ENCODE data around the gene TRIM54. TPM values are rescaled to one million over a fixed set of nuclear protein-coding genes. Genes with fewer than 3 reads are reported as not detected.
A peak's percentile ranks its signal among the peaks of the same experiment; 100 is the strongest.
"Not testable (repeated sequence)": the region's sequence is repeated elsewhere in the genome, so short reads cannot be mapped to it uniquely, and the experiment has no call there.

Gene TRIM54
- total RNA-seq, 2 donors from 2014 or later = 0.36 TPM; not detected in 1

DNA sequence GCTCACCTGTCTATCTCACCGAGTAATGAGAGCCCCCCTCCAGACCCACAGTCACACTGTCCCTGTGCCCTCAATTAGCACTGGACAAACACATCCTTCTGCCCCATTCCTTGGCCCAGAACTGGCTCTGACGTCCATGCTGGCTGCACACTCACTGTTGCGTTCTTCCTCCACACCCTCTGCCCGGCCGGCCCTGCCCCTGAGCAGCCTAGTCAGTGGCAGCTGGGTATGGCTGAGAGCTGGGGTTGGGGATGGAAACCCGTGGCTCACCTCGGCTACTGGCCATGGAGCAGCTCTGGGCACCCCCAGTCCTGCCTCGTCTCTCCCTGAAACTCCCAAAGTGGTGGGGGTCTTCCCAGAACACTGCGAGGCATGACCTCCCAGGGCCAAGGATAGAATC lies 32.5 kb downstream of the TRIM54 start:
- H3K27me3 Mint-ChIP-seq (ENCODE audit: low read depth) = no peaks in the 10 kb centered on the region
- ATAC-seq (replicated peaks in 1 of 2) = no peak
- H3K27ac Mint-ChIP-seq = no peak overlapping the region
- no peaks in the 10 kb centered on the region for H3K9me3 Mint-ChIP-seq
- DNase-seq = no peak
- H3K36me3 Mint-ChIP-seq (ENCODE audit: insufficient read depth in 2 of 2) = peaks cover 2 to 3% of the 10 kb centered on the region in 2 donors
- no peaks in the 10 kb centered on the region for H3K4me1 Mint-ChIP-seq (ENCODE audit: low read depth)
- no peak overlapping the region for H3K4me3 Mint-ChIP-seq

DNA sequence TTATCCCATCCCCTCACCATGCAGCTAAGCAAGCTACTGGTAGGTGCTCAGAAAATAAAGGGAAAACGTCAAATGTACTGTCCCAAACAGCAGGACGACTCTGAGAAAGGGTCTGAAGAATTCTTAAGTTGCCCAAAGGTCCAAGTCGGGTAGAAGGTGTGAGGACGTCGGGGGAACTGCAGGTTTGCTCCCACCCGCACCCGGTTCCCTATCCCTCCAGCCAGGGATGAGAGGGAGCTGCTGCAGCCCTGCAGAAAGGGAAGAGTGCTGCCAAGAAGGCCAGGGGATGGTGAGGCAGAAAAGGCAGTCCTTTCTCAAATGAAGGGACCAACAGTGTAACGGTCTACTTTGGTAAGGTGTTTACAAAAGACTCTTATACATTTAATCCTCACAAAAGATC lies 32.9 kb downstream of the TRIM54 start:
- Mint-ChIP-seq H3K36me3 (ENCODE audit: insufficient read depth in 2 of 2) (peaks cover 0 to 1% of the 10 kb centered on the region in 2 donors), H3K27me3 (ENCODE audit: low read depth) (no peaks in the 10 kb centered on the region), H3K9me3 (no peaks in the 10 kb centered on the region), H3K27ac (no peak overlapping the region), H3K4me1 (ENCODE audit: low read depth) (no peaks in the 10 kb centered on the region), H3K4me3 (no peak overlapping the region)
- DNase-seq = no peak
- no peak for ATAC-seq (replicated peaks in 1 of 2)

DNA sequence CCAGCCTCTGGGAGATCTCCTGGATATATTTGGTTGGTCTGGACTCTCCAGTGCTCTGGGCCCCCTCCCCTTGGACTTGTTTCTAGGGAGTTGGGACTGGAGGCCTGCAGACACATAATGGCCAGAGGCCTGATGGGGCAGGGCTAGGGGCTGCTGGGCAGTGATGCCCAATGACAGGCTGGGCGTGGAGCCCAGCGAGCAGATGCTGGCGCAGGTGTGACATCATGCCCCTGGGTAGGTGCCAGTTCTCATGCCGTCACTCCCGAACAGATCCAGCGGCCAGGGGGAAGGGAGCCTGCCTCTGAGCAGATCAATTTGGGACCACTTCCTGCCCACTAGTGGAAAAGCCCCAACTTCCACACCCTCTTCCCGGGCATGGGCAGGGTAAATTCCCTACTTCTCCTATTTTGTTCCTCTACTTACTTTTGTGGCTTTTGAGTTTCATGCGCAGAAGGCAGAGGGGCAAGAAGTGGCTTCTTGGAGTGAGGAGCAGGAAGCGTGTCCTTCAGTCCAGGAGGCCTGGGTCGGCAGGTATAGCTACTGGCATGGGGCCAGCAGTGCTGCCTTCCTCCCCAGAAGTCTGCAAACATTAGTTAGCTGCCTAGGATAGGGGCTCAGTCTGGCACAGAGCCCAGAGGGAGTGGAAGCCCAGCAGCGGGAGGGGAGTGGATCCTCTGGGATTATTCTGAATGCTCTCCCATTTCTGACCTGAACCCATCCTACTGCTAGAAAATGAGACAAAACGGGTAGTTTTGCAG lies 34.6 kb downstream of the TRIM54 start:
- Mint-ChIP-seq H3K36me3 (ENCODE audit: insufficient read depth in 2 of 2) (peaks cover 0 to 1% of the 10 kb centered on the region in 2 donors), H3K27me3 (ENCODE audit: low read depth) (no peaks in the 10 kb centered on the region), H3K27ac (no peak overlapping the region), H3K9me3 (no peaks in the 10 kb centered on the region), H3K4me1 (ENCODE audit: low read depth) (peaks cover 9% of the 10 kb centered on the region), H3K4me3 (no peak overlapping the region)
- DNase-seq = no peak
- ATAC-seq (replicated peaks in 1 of 2) = no peak

DNA sequence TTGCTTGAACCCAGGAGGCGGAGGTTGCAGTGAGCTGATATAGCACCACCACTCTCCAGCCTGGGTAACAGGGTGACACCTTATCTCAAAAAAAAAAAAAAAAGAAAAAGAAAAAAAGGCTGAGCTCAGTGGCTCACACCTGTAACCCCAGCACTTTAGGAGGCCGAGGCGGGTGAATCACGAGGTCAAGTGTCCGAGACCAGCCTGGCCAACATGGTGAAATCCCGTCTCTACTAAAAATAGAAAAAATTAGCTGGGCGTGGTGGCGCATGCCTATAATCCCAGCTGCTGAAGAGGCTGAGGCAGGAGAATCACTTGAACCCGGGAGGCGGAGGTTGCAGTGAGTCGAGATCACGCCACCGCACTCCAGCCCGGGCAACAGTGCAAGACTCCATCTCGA lies 37.6 kb downstream of the TRIM54 start:
- not testable (repeated sequence) for DNase-seq; H3K4me3 Mint-ChIP-seq; H3K27ac Mint-ChIP-seq; ATAC-seq (replicated peaks in 1 of 2); H3K36me3 Mint-ChIP-seq (ENCODE audit: insufficient read depth in 2 of 2); H3K27me3 Mint-ChIP-seq (ENCODE audit: low read depth); H3K9me3 Mint-ChIP-seq
- peaks cover 23% of the 10 kb centered on the region for H3K4me1 Mint-ChIP-seq (ENCODE audit: low read depth)

DNA sequence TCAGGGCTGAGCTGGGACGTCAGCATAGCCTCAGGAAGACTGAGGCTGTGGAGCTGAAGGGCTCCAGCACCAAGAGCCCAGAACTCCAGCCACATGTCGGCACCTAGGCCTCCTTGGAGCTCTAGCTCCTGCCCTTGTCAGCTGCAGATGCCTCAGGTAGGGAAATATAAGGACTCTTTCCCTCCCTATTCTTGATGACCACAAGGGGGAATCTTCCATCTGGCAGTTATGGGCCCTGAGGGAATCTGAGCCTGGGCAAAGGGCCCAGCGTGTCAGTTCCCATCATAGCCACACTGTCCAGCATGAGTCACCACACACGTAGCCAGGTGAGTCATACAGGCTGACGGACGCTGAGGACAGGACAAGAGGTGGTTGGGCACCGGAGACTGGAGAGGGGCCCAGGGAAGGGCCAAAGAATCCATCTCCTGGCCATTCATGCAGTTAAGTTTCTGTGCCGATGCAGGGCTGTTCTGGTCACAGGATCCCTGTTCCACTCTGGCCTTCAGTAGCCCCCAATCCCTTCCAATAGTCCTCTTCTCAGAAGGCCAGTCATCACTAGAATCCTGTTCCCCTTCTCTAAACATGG lies 38.8 kb downstream of the TRIM54 start:
- ATAC-seq (replicated peaks in 1 of 2) (no peak), DNase-seq (peak in 1 of 2 donors; percentile 12)
- Mint-ChIP-seq H3K36me3 (ENCODE audit: insufficient read depth in 2 of 2) (peaks cover 3 to 10% of the 10 kb centered on the region in 2 donors), H3K27me3 (ENCODE audit: low read depth) (no peaks in the 10 kb centered on the region), H3K4me3 (peak overlapping the region; percentile 95 to 99), H3K27ac (no peak overlapping the region), H3K9me3 (no peaks in the 10 kb centered on the region), H3K4me1 (ENCODE audit: low read depth) (peaks cover 23% of the 10 kb centered on the region)

DNA sequence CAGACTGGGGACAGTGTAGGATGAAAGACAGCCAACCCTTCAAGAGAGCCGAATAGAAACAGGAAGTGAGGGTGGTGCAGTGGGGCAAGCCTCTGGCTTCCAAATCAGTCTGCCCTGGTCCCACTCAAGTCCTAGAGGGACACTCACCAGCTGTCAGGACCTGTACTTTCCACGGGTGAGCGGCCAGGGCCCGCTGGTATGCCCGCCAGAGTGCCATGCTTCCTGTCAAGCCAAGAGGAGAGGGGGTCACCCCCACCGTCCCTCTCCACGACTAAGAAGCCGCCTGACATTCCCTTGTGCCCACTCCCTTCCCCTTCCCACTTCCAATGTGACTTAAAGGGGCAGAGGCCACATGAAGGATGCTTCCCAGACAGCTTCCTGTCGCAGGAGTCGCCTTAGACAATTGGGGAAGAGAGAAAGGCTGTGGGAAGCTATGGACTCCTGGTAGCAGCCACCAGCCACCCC lies 40.1 kb downstream of the TRIM54 start:
- H3K27me3 Mint-ChIP-seq (ENCODE audit: low read depth) = no peaks in the 10 kb centered on the region
- peak overlapping the region; percentile 97 for H3K27ac Mint-ChIP-seq
- ATAC-seq (replicated peaks in 1 of 2) (peak; percentile 10 to 27), DNase-seq (peak; percentile 16 to 29)
- peak overlapping the region; percentile 95 to 99 for H3K4me3 Mint-ChIP-seq
- peaks cover 23% of the 10 kb centered on the region for H3K4me1 Mint-ChIP-seq (ENCODE audit: low read depth)
- peaks cover 8 to 19% of the 10 kb centered on the region in 2 donors for H3K36me3 Mint-ChIP-seq (ENCODE audit: insufficient read depth in 2 of 2)
- H3K9me3 Mint-ChIP-seq = no peaks in the 10 kb centered on the region

DNA sequence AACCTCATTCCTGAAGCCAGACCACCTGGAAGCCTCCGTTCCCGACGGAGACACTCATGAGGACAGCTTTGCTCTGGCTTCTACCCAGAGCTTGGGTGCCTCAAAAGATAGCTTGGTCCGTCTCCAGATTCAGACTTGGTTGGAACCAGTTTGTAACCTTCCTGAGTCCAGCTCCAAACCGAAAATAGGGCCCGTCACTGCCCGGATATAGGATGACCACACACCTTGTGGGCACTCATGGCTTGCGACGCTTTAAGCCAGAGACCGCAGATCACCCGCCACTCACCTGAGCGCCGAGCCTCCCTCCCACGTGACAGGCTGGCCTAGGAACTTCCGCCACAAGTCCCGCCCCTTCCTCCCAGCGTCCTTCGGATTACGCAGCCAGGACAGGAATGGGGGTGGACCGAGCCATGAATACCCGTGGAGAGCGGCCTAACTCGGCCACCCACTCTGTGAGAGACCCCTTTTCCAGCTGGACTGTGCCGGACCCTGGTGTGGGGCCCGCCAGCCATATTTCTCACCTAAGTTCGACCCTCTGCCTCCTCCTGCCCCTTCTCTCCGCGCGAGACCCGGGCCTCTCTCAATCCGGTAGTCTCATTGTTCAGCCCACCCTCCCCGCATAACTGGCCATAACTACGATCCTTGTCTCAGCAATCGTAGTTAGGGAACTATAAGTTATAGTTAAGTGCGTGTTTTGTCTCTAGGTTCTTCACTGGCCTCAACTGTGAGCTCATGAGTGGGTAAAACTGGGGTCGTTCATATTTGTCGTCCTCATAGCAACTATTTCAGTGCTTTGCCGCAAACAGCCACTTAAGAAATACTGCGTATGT lies 40.8 kb downstream of the TRIM54 start, which contains the start of gene MPV17:
MPV17 (minus strand) TSS at position 332 of the 830 bp plus-strand sequence. CDS start 580 bp downstream, outside the sequence.
- ATAC-seq (replicated peaks in 1 of 2) (peak; percentile 99), DNase-seq (peak; percentile 90 to 92)
- H3K27me3 Mint-ChIP-seq (ENCODE audit: low read depth) = no peaks in the 10 kb centered on the region
- H3K36me3 Mint-ChIP-seq (ENCODE audit: insufficient read depth in 2 of 2) = peaks cover 10 to 19% of the 10 kb centered on the region in 2 donors
- peak within 1 kb of the TSS; percentile 97 for H3K27ac Mint-ChIP-seq
- peaks cover 23% of the 10 kb centered on the region for H3K4me1 Mint-ChIP-seq (ENCODE audit: low read depth)
- H3K9me3 Mint-ChIP-seq = no peaks in the 10 kb centered on the region
- peak within 1 kb of the TSS; percentile 95 to 99 for H3K4me3 Mint-ChIP-seq

DNA sequence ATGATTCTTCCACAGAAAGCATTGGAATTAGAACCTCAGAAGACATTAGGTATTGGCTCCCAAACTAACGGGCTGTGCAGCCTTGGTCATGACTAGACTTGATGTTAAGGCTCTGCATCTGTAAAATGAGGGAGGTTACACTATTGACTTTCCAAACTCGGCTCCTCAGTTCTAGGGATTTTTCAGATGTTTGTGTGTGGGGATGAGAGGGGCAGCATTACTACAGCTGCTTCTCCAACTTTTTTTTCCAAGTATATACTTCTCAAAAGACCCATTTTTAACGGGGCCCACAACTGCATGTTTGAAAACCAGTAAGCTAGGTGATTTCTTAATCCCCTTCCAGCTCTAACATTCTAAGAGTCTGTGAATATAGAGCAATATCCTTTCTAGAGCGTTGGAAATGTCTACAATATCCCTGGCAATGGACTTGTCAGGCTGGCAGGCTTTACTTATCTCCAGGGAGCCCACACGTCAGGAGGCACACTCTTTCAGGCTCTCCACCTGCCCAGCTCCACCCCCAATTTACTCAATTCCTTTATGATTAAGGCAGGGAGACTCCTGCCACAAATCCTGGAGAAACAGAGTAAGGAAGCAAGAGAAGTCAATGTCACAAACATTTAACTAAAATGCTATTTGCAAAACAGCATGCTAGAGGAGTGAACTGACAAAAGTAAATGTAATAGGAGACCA lies 41.5 kb downstream of the TRIM54 start:
- DNase-seq (no peak), ATAC-seq (replicated peaks in 1 of 2) (no peak)
- Mint-ChIP-seq H3K9me3 (no peaks in the 10 kb centered on the region), H3K4me3 (peak overlapping the region; percentile 95 to 99), H3K27ac (peak overlapping the region; percentile 97), H3K4me1 (ENCODE audit: low read depth) (peaks cover 23% of the 10 kb centered on the region), H3K36me3 (ENCODE audit: insufficient read depth in 2 of 2) (peaks cover 10 to 19% of the 10 kb centered on the region in 2 donors), H3K27me3 (ENCODE audit: low read depth) (no peaks in the 10 kb centered on the region)

DNA sequence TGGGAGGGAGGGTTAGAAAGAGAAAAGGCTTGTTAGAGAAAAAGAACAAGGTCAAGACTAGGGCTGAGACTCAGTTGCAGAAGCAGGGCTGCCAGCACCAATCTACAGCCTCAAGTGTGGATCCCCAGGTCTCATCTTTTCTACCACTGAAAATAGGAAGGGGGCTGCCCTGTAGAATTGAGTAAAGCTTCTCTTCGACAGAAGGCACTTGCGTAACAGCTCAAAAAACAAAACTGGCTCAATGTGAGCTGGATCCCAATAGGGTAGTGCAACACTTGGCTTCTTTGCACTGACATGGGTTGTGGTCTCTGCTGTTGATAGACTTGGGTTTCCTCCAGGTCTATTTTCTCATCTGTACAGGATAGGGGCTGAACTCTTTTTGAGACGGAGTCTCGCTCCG lies 42.5 kb downstream of the TRIM54 start:
- Mint-ChIP-seq H3K27me3 (ENCODE audit: low read depth) (no peaks in the 10 kb centered on the region), H3K9me3 (no peaks in the 10 kb centered on the region), H3K36me3 (ENCODE audit: insufficient read depth in 2 of 2) (peaks cover 12 to 17% of the 10 kb centered on the region in 2 donors), H3K27ac (no peak overlapping the region), H3K4me1 (ENCODE audit: low read depth) (peaks cover 23% of the 10 kb centered on the region), H3K4me3 (peak overlapping the region; percentile 4 to 29)
- ATAC-seq (replicated peaks in 1 of 2) = no peak
- no peak for DNase-seq

DNA sequence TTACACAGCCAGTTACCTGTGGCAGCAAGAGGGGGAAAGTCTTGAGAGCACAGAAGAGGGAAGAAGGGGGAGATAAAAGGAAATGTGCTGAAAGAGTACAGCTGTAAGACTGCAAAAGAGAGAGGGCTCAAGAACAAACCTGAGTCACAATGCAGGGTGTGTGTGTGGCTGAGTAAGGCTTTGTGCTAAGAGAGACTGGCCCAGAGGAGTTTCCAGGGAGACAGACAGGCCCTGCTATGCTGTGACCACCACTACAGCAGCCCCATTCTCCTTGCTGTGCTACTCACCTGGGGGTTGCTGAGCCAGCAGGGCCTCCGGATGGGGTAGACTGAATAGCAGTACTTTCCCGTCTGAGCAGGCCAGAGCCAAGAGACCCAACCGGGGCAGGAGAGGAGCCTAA lies 53.1 kb downstream of the TRIM54 start:
- no peak for ATAC-seq (replicated peaks in 1 of 2)
- peaks cover under 1% of the 10 kb centered on the region for H3K4me1 Mint-ChIP-seq (ENCODE audit: low read depth)
- no peaks in the 10 kb centered on the region for H3K27me3 Mint-ChIP-seq (ENCODE audit: low read depth)
- no peak for DNase-seq
- H3K9me3 Mint-ChIP-seq = no peaks in the 10 kb centered on the region
- H3K36me3 Mint-ChIP-seq (ENCODE audit: insufficient read depth in 2 of 2) = peaks cover 8 to 14% of the 10 kb centered on the region in 2 donors
- H3K4me3 Mint-ChIP-seq = no peak overlapping the region
- H3K27ac Mint-ChIP-seq = no peak overlapping the region

DNA sequence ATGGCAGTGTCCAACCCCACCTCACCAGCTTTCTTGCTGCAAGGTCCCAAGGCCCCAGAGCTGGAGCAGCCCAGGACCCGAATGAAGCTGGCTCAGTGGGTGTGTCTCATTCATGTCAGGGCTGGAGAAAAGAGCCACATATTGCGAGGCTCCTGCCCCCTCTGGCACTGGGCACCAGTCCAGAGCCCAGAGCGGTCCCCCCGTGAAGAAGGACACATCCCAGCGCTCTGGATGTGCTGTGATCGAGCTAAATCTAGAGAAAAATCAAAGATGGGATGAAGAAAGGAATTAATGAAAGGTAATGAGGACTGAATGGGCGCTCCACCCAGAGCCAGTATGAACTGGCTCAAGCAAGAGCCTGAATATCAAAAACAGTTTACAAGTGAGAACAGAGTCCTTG lies 53.9 kb downstream of the TRIM54 start:
- H3K27ac Mint-ChIP-seq = no peak overlapping the region
- DNase-seq = no peak
- no peaks in the 10 kb centered on the region for H3K27me3 Mint-ChIP-seq (ENCODE audit: low read depth)
- H3K4me1 Mint-ChIP-seq (ENCODE audit: low read depth) = peaks cover 4% of the 10 kb centered on the region
- H3K4me3 Mint-ChIP-seq = no peak overlapping the region
- peaks cover 8 to 21% of the 10 kb centered on the region in 2 donors for H3K36me3 Mint-ChIP-seq (ENCODE audit: insufficient read depth in 2 of 2)
- no peak for ATAC-seq (replicated peaks in 1 of 2)
- H3K9me3 Mint-ChIP-seq = no peaks in the 10 kb centered on the region

DNA sequence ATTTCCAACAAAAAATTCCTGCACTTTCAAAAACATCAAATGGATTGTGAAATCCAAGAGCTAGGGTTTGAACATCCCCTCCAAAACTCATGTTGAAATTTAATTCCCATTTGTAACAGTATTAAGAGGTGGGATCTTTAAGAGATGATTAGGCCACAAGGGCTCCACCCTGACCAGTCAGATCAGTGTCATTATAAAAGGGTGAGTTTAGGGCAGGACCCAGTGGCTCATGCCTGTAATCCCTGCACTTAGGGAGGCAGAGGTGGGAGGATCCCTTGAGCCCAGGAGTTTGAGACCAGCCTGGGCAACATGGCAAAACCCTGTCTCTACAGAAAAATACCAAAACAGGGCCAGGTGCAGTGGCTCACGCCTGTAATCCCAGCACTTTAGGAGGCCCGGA lies 65.4 kb downstream of the TRIM54 start:
- H3K36me3 Mint-ChIP-seq (ENCODE audit: insufficient read depth in 2 of 2) = peaks cover 0 to 6% of the 10 kb centered on the region in 2 donors
- ATAC-seq (replicated peaks in 1 of 2) (no peak), DNase-seq (no peak)
- H3K27me3 Mint-ChIP-seq (ENCODE audit: low read depth) = no peaks in the 10 kb centered on the region
- peaks cover 18% of the 10 kb centered on the region for H3K4me1 Mint-ChIP-seq (ENCODE audit: low read depth)
- no peaks in the 10 kb centered on the region for H3K9me3 Mint-ChIP-seq
- H3K27ac Mint-ChIP-seq = peak overlapping the region; percentile 26
- H3K4me3 Mint-ChIP-seq = no peak overlapping the region

Data from activated T-cell treated with anti-CD3 and anti-CD28 coated beads, Interleukin-2, amount 50 U/mL, for 72 hours (primary cell).